Brain microvascular endothelial cell (primary cell): ENCODE data around the gene ELF4.

Experiments used
- DNase-seq: peaks from one replicate; pipeline ENCODE4 v3.0.0-alpha.2; 2020
- H3K27ac ChIP-seq: fragments of 250-450 bp; sonication (Bioruptor Pico); 2 replicates; pipeline ENCODE4 v1.5.1; 2020; ENCODE audit warnings: mild to moderate bottlenecking, moderate library complexity
- H3K27me3 ChIP-seq: fragments of 250-450 bp; sonication (Bioruptor Pico); replicated peaks from 2 replicates; pipeline ENCODE4 v1.5.1; 2020; ENCODE audit warnings: mild to moderate bottlenecking
- H3K36me3 ChIP-seq: fragments of 250-450 bp; sonication (Bioruptor Pico); replicated peaks from 2 replicates; pipeline ENCODE4 v1.5.1; 2020; ENCODE audit warnings: mild to moderate bottlenecking
- H3K4me3 ChIP-seq: 2 replicates; pipeline ENCODE4 v1.5.1; 2011; ENCODE audit warnings: low read depth, mild to moderate bottlenecking, control low read depth, low read length, moderate library complexity
- in situ Hi-C: cut with HindIII; loops from 2 replicates; pipeline ENCODE4 v1.10.0; 2017; ENCODE audit warnings: low sequenced_read_pairs, low pct_ligation_motif_present
- TF ChIP-seq, protein P1 (sequence below): IDR thresholded peaks from 2 replicates; pipeline ENCODE4 v1.5.1; 2011; ENCODE audit warnings: low read depth, mild to moderate bottlenecking, moderate library complexity, low read length, control low read depth, inconsistent platforms; ENCODE audit errors: missing control alignments

The ELF4 gene

DNA sequence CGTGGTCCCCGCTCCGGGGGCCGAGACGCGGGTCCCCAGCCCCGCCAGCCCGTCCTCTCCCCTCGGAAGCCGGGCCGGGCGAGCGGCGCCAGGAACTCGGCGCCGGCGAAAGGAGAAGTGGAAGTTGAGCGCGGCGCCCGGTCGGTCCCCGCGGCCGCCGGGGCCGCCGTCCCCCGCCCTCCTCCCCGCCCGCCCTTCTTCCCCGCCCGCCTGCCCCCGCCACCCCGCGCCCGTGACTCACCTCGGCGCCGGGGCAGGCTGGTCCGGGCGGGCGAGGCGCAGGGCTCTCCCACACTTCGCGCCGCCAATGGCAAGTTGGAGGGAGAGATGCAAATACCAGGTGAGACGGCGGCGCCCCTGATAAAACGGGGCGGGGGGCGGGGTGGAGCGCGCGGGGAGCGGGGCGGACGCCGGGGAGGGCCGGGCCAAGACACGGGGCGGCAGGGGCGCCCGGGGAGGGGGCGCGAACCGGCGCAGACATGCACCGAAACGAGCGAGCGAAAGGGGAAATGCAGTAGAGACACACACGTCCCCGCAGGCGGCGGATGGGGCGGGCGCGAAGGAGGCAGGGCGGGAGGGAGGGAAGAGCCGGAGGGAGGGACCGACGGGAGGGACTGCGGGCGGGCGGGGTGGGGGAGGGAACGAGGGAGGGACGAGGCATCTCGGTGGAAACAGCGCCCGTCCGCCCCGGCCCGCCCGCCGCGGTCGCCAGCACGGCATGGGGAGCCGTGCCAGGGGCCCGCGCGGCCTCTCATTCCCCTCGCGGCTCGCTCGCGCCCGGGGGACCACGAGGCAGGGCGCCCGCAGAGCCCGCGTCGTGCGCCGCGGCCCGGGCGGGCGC, at the start of gene ELF4:
TSS of gene ELF4 (minus strand) at position 119 of the 841 bp plus-strand sequence. CDS start 29,167 bp downstream, outside the sequence.
- no peak for DNase-seq
- TF ChIP-seq, protein P1, sequence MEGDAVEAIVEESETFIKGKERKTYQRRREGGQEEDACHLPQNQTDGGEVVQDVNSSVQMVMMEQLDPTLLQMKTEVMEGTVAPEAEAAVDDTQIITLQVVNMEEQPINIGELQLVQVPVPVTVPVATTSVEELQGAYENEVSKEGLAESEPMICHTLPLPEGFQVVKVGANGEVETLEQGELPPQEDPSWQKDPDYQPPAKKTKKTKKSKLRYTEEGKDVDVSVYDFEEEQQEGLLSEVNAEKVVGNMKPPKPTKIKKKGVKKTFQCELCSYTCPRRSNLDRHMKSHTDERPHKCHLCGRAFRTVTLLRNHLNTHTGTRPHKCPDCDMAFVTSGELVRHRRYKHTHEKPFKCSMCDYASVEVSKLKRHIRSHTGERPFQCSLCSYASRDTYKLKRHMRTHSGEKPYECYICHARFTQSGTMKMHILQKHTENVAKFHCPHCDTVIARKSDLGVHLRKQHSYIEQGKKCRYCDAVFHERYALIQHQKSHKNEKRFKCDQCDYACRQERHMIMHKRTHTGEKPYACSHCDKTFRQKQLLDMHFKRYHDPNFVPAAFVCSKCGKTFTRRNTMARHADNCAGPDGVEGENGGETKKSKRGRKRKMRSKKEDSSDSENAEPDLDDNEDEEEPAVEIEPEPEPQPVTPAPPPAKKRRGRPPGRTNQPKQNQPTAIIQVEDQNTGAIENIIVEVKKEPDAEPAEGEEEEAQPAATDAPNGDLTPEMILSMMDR, result no peak
- in situ Hi-C loops, result no loop called here
- Histone ChIP-seq H3K27ac (peak within 1 kb of the TSS; percentile 91), H3K27me3 (no peaks in the 10 kb centered on the region), H3K36me3 (no peaks in the 10 kb centered on the region), H3K4me3 (peak within 1 kb of the TSS; percentile 63)

DNA sequence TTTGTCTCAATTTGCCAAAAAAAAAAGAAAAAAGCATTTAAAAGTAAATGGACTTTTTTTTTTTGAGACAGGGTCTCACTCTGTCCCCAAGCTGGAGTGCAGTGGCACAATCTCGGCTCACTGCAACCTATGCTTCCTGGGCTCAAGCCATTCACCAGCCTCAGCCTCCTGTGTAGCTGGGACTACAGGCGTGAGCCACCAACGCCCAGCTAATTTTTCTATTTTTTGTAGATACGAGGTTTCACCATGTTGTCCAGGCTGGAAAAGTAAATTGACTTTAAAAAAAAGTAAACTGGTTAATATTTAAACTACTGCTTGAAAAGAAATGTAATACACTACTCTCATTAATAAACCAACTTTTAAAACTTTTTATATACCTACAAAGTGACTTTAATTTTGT, 49.5 kb upstream of the ELF4 start:
- TF ChIP-seq, protein P1, result no peak
- no peak overlapping the region for H3K4me3 ChIP-seq
- H3K36me3 ChIP-seq, result no peaks in the 10 kb centered on the region
- no peak overlapping the region for H3K27ac ChIP-seq
- in situ Hi-C loops, result no loop called here
- H3K27me3 ChIP-seq, result no peaks in the 10 kb centered on the region
- DNase-seq, result no peak

DNA sequence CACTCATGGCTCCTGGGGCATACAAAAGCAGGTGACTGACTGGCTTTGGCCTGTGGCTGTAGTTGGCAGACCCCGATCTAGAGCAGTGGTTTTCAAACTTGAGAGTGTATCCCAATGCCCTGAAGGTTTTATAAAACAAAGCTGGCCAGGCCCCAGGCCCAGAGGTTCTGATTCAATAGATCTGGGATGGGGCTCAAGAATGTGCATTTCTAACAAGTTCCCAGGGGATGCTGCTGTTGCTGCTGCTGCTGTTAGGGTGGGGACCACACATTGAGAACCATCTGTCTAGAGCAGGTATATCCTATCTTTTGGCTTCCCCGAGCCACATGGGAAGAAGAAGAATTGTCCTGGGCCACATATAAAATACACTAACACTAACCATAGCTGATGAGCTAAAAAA, 48.0 kb upstream of the ELF4 start:
- in situ Hi-C loops, result no loop called here
- no peaks in the 10 kb centered on the region for H3K36me3 ChIP-seq
- H3K4me3 ChIP-seq, result no peak overlapping the region
- H3K27ac ChIP-seq, result no peak overlapping the region
- no peak for DNase-seq
- TF ChIP-seq, protein P1, result no peak
- H3K27me3 ChIP-seq, result no peaks in the 10 kb centered on the region

DNA sequence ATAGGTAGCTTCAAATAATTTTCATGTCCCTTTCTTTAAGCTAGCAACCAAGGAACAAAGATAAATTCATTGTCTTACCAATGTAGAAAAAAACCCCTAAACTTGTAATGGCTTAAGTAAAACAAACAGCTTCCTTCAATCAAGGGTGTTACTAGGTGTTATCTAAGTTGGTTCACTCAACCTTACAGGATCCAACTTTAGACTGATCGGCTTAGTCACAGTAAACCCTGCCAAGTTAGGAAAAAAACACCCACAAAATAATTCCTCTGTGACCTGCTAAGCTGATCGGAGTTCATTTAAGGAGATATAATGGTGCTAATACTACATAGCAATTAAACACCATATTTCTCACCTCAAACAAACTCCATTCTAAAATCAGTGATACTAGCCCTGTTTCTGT, 45.3 kb upstream of the ELF4 start:
- in situ Hi-C loops, result no loop called here
- no peak overlapping the region for H3K4me3 ChIP-seq
- no peaks in the 10 kb centered on the region for H3K36me3 ChIP-seq
- H3K27me3 ChIP-seq, result no peaks in the 10 kb centered on the region
- TF ChIP-seq, protein P1, result no peak
- no peak overlapping the region for H3K27ac ChIP-seq
- no peak for DNase-seq

DNA sequence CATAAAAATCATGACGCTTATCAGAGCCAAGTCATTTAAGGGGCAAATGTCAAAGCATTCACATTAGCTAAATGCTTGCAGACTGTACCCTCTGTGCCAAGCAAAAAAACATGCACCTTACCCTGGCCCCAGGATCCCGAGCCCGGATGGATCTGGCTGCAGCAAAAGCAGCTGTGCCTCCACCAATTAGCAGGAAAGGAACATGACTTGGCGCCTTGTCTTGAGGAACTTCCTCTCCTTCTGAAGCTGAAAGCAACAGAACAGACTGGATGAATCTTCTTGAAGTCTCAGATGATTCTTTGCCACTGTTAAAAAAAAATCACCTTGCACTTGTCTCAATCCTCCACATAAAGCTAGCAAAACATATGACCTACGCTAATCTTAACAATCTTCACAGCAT, 37.3 kb upstream of the ELF4 start:
- Histone ChIP-seq H3K4me3 (no peak overlapping the region), H3K27ac (no peak overlapping the region), H3K36me3 (no peaks in the 10 kb centered on the region), H3K27me3 (no peaks in the 10 kb centered on the region)
- in situ Hi-C loops, result no loop called here
- DNase-seq, result no peak
- TF ChIP-seq, protein P1, result no peak

DNA sequence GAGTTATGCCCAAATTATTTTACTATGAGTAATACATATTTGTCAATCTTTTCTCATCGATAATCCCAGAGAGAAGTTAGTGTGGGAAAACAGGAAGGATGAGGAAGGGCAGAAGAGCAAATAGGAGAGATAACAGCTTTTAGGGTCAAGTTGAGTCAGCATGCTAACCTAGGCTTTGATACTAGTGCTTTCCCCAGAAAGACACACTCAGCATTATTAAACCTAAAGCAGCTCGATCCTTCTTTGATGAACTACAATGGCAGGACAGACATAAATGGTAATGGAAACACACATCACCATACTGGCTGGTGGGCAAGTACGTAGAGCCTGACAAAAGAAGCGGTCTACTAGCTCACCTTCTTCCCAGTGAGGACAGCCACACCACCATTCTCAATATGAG, 34.8 kb upstream of the ELF4 start:
- DNase-seq, result no peak
- in situ Hi-C loops, result no loop called here
- Histone ChIP-seq H3K36me3 (no peaks in the 10 kb centered on the region), H3K4me3 (no peak overlapping the region), H3K27me3 (no peaks in the 10 kb centered on the region), H3K27ac (no peak overlapping the region)
- TF ChIP-seq, protein P1, result no peak
